Stimulated activated CD8-positive, alpha-beta memory T cell treated with anti-CD3 and anti-CD28 coated beads, Interleukin-4, amount 100 ng/mL, for 4 hours (primary cell): Measurements from ENCODE around the gene GRM5.
"Not testable (repeated sequence)": the region's sequence is repeated elsewhere in the genome, so short reads cannot be mapped to it uniquely, and the experiment has no call there.

Source experiments
- DNase-seq, 2 donors: peaks; one replicate each; pipeline ENCODE4 v3.0.0-alpha.2; 2020; ENCODE audit warnings: low read depth in 2 of 2, low spot score in 1 of 2

Gene GRM5

GRCh38 chr11:88544656-88545280 is 521.0 kb downstream of the GRM5 start:
- DNase-seq: no peak

- peak; percentile 35 to 56 for DNase-seq
These were observed 521.7 kb downstream of the GRM5 start for GRCh38 chr11:88543902-88544655.

GRCh38 chr11:88541006-88541405 is 524.8 kb downstream of the GRM5 start:
- DNase-seq: no peak

- DNase-seq: no peak
These were observed 527.7 kb downstream of the GRM5 start for GRCh38 chr11:88538098-88538497.

- DNase-seq: no peak
These were observed 528.2 kb downstream of the GRM5 start for GRCh38 chr11:88537613-88538012.

GRCh38 chr11:88536616-88537265 is 529.0 kb downstream of the GRM5 start:
- no peak for DNase-seq

GRCh38 chr11:88535916-88536547 is 529.8 kb downstream of the GRM5 start:
- DNase-seq: no peak

- no peak for DNase-seq
These were observed 530.5 kb downstream of the GRM5 start for GRCh38 chr11:88535266-88535665.

GRCh38 chr11:88534706-88535105 is 531.1 kb downstream of the GRM5 start:
- DNase-seq: not testable (repeated sequence)

GRCh38 chr11:88534185-88534584 is 531.6 kb downstream of the GRM5 start:
- DNase-seq: no peak

GRCh38 chr11:88533001-88533400 is 532.8 kb downstream of the GRM5 start:
- DNase-seq: no peak

GRCh38 chr11:88531831-88532230 is 534.0 kb downstream of the GRM5 start:
- no peak for DNase-seq

- DNase-seq: no peak
These were observed 536.4 kb downstream of the GRM5 start for GRCh38 chr11:88529426-88529825.

GRCh38 chr11:88523386-88524071 is 542.3 kb downstream of the GRM5 start:
- no peak for DNase-seq

- no peak for DNase-seq
These were observed 543.0 kb downstream of the GRM5 start for GRCh38 chr11:88522624-88523385.

GRCh38 chr11:88521799-88522201 is 544.0 kb downstream of the GRM5 start:
- DNase-seq: no peak

GRCh38 chr11:88521399-88521798 is 544.4 kb downstream of the GRM5 start:
- no peak for DNase-seq

GRCh38 chr11:88520391-88520790 is 545.4 kb downstream of the GRM5 start:
- DNase-seq: no peak

GRCh38 chr11:88515002-88515401 is 550.8 kb downstream of the GRM5 start:
- DNase-seq: no peak

- DNase-seq: no peak
These were observed 554.8 kb downstream of the GRM5 start for GRCh38 chr11:88511006-88511405.
